Neuronal stem cell (in vitro differentiated cells): Measurements from ENCODE around the gene VCX2.
"Not testable (repeated sequence)": the region's sequence is repeated elsewhere in the genome, so short reads cannot be mapped to it uniquely, and the experiment has no call there.

Experiments used
- DNase-seq: peaks from one replicate; pipeline ENCODE4 v3.0.0-alpha.2; 2013; ENCODE audit warnings: low spot score
- H2AFZ ChIP-seq: one replicate; pipeline ENCODE4 v1.6.1; 2013; ENCODE audit warnings: mild to moderate bottlenecking, low read length, inconsistent platforms
- H2AK5ac ChIP-seq: 2 replicates; pipeline ENCODE4 v1.6.1; 2013; ENCODE audit warnings: low read depth, mild to moderate bottlenecking, inconsistent platforms, low read length, moderate library complexity, mixed read lengths
- H2BK120ac ChIP-seq: 2 replicates; pipeline ENCODE4 v1.6.1; 2013; ENCODE audit warnings: low read depth, mild to moderate bottlenecking, inconsistent platforms, low read length, moderate library complexity, mixed read lengths
- H2BK12ac ChIP-seq: one replicate; pipeline ENCODE4 v1.6.1; 2013; ENCODE audit warnings: low read length, inconsistent platforms
- H2BK15ac ChIP-seq: 2 replicates; pipeline ENCODE4 v1.6.1; 2013; ENCODE audit warnings: mild to moderate bottlenecking, low read length, inconsistent platforms, mixed read lengths
- H2BK5ac ChIP-seq: one replicate; pipeline ENCODE4 v1.6.1; 2013; ENCODE audit warnings: inconsistent platforms, mild to moderate bottlenecking, low read length, moderate library complexity
- H3K14ac ChIP-seq: one replicate; pipeline ENCODE4 v1.6.1; 2013; ENCODE audit warnings: low read length, inconsistent platforms
- H3K18ac ChIP-seq: 2 replicates; pipeline ENCODE4 v1.6.1; 2013; ENCODE audit warnings: low read length, inconsistent platforms
- H3K23ac ChIP-seq: 2 replicates; pipeline ENCODE4 v1.6.1; 2013; ENCODE audit warnings: low read depth, mild to moderate bottlenecking, mixed read lengths, low read length, inconsistent platforms; ENCODE audit not compliant: poor library complexity
- H3K27ac ChIP-seq: replicated peaks from 3 replicates; pipeline ENCODE4 v1.5.1; 2013; ENCODE audit warnings: low read length, inconsistent platforms
- H3K27me3 ChIP-seq, 3 experiments: 2 replicates each; pipeline ENCODE4 v1.6.1; 2013; ENCODE audit warnings: low read length in 3 of 3, mild to moderate bottlenecking in 2 of 3, inconsistent platforms in 1 of 3, low read depth in 1 of 3, mixed read lengths in 1 of 3, moderate library complexity in 1 of 3; ENCODE audit not compliant: control insufficient read depth in 3 of 3, insufficient read depth in 3 of 3
- H3K36me3 ChIP-seq, 2 donors: replicated peaks in 1 of 2; 2 replicates each; pipeline ENCODE4 v1.6.1; 2013; ENCODE audit warnings: low read length in 2 of 2; ENCODE audit not compliant: control insufficient read depth in 2 of 2, insufficient read depth in 2 of 2
- H3K4ac ChIP-seq: 2 replicates; pipeline ENCODE4 v1.6.1; 2013; ENCODE audit warnings: inconsistent platforms, mild to moderate bottlenecking, low read length, moderate library complexity
- H3K4me1 ChIP-seq, 2 donors: 1 replicate in 1 of 2; 2 replicates in 1 of 2; pipeline ENCODE4 v1.6.1; 2013; ENCODE audit warnings: low read length in 2 of 2, low read depth in 1 of 2; ENCODE audit not compliant: control insufficient read depth in 2 of 2, insufficient read depth in 1 of 2
- H3K4me2 ChIP-seq: one replicate; pipeline ENCODE4 v1.6.1; 2013; ENCODE audit warnings: mild to moderate bottlenecking, low read length, inconsistent platforms; ENCODE audit not compliant: insufficient read depth, poor library complexity, severe bottlenecking
- H3K4me3 ChIP-seq, 2 donors: 2 replicates each; pipeline ENCODE4 v1.5.1; 2013; ENCODE audit warnings: low read length in 2 of 2, mild to moderate bottlenecking in 2 of 2, inconsistent platforms in 1 of 2, moderate library complexity in 1 of 2
- H3K79me1 ChIP-seq: one replicate; pipeline ENCODE4 v1.6.1; 2013; ENCODE audit warnings: low read depth, mild to moderate bottlenecking, inconsistent platforms, low read length, moderate library complexity
- H3K9ac ChIP-seq: one replicate; pipeline ENCODE4 v1.6.1; 2013; ENCODE audit warnings: mild to moderate bottlenecking, low read depth, low read length, inconsistent platforms; ENCODE audit not compliant: poor library complexity
- H3K9me3 ChIP-seq, 2 donors: replicated peaks in 1 of 2; 2 replicates each; pipeline versions ENCODE3 to v1.6.1; 2013; ENCODE audit warnings: low read length in 2 of 2, mild to moderate bottlenecking in 2 of 2, inconsistent platforms in 1 of 2, low read depth in 1 of 2, mixed read lengths in 1 of 2, moderate library complexity in 1 of 2; ENCODE audit not compliant: control insufficient read depth in 2 of 2, insufficient read depth in 1 of 2
- H4K8ac ChIP-seq: one replicate; pipeline ENCODE4 v1.6.1; 2013; ENCODE audit warnings: low read depth, mild to moderate bottlenecking, inconsistent platforms, low read length, moderate library complexity
- H4K91ac ChIP-seq: one replicate; pipeline ENCODE4 v1.6.1; 2013; ENCODE audit warnings: low read length, low read depth, mild to moderate bottlenecking, inconsistent platforms; ENCODE audit not compliant: poor library complexity
- WGBS, 2 donors: extraction: QIAGEN DNeasy Blood & Tissue Kit; methylation state at CpG; one replicate each; pipeline ENCODE4 v1.1.7; 2013; ENCODE audit warnings: missing lambda C conversion rate in 2 of 2, mixed read lengths in 1 of 2; ENCODE audit not compliant: insufficient read length in 2 of 2, insufficient replicate concordance in 1 of 2; ENCODE audit errors: extremely low coverage in 2 of 2; 5-methylcytosine and 5-hydroxymethylcytosine counted together

The VCX2 gene

GRCh38 chrX:8154011-8154410 is 17.1 kb downstream of the VCX2 start:
- H2BK12ac ChIP-seq, H3K4me3 ChIP-seq, H4K8ac ChIP-seq, H4K91ac ChIP-seq, H3K4me1 ChIP-seq, H3K27me3 ChIP-seq, H3K9ac ChIP-seq, H3K79me1 ChIP-seq, H2BK120ac ChIP-seq, H2AK5ac ChIP-seq, DNase-seq, H3K4ac ChIP-seq, H3K27ac ChIP-seq, H3K18ac ChIP-seq, H2BK15ac ChIP-seq, H3K14ac ChIP-seq, H3K36me3 ChIP-seq, H3K23ac ChIP-seq, H2AFZ ChIP-seq, H2BK5ac ChIP-seq, H3K4me2 ChIP-seq, H3K9me3 ChIP-seq: not testable (repeated sequence)
- WGBS, 2 donors: no CpG with 5 or more reads among the region's 7 CpGs

GRCh38 chrX:8147226-8147625 is 23.8 kb downstream of the VCX2 start:
- Histone ChIP-seq H4K91ac (no peak overlapping the region), H4K8ac (no peak overlapping the region), H2BK15ac (no peak overlapping the region), H3K18ac (no peak overlapping the region), H3K4ac (no peak overlapping the region), H3K23ac (no peak overlapping the region), H2BK5ac (no peak overlapping the region), H3K14ac (no peak overlapping the region), H2AFZ (no peak overlapping the region), H3K36me3 (no peaks in the 10 kb centered on the region), H3K79me1 (no peaks in the 10 kb centered on the region), H3K27me3 (no peaks in the 10 kb centered on the region), H3K4me2 (no peak overlapping the region), H3K27ac (no peak overlapping the region), H3K4me1 (no peaks in the 10 kb centered on the region), H2BK120ac (no peak overlapping the region), H3K4me3 (no peak overlapping the region), H2BK12ac (no peak overlapping the region), H3K9me3 (peaks cover 0 to 4% of the 10 kb centered on the region in 2 donors), H2AK5ac (no peak overlapping the region), H3K9ac (no peak overlapping the region)
- DNase-seq: peak; percentile 14
- WGBS, 2 donors: no CpG with 5 or more reads among the region's 4 CpGs

DNA sequence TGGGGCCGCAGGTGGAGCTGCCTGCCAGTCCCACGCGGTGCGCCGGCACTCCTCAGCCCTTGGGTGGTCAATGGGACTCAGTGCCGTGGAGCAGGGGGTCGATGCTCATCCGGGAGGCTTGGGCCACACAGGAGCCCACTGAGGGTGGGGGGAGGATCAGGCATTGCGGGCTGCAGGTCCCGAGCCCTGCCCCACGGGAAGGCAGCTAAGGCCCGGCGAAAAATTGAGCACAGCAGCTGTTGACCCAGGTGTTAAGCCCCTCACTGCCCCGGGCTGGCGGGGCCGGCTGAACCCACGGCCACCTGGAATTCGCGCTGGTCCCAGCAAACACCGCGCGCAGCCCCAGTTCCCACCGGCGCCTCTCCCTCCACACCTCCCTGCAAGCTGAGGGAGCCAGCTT is 26.1 kb downstream of the VCX2 start:
- H3K27me3 ChIP-seq: no peaks in the 10 kb centered on the region
- H2BK120ac ChIP-seq: no peak overlapping the region
- H3K18ac ChIP-seq: no peak overlapping the region
- no peak overlapping the region for H2BK12ac ChIP-seq
- no peak overlapping the region for H3K9ac ChIP-seq
- H3K4me1 ChIP-seq: peaks cover 0 to 3% of the 10 kb centered on the region in 2 donors
- H4K8ac ChIP-seq: no peak overlapping the region
- no peak for DNase-seq
- H3K4me3 ChIP-seq: no peak overlapping the region
- H3K36me3 ChIP-seq: no peaks in the 10 kb centered on the region
- H3K27ac ChIP-seq: no peak overlapping the region
- no peak overlapping the region for H2BK5ac ChIP-seq
- H3K9me3 ChIP-seq: peaks cover 0 to 4% of the 10 kb centered on the region in 2 donors
- H3K4me2 ChIP-seq: no peak overlapping the region
- H2AFZ ChIP-seq: no peak overlapping the region
- no peak overlapping the region for H3K4ac ChIP-seq
- no peak overlapping the region for H2BK15ac ChIP-seq
- no CpG with 5 or more reads among the region's 24 CpGs for WGBS, 2 donors
- H4K91ac ChIP-seq: no peak overlapping the region
- no peaks in the 10 kb centered on the region for H3K79me1 ChIP-seq
- H3K23ac ChIP-seq: no peak overlapping the region
- no peak overlapping the region for H2AK5ac ChIP-seq
- no peak overlapping the region for H3K14ac ChIP-seq

DNA sequence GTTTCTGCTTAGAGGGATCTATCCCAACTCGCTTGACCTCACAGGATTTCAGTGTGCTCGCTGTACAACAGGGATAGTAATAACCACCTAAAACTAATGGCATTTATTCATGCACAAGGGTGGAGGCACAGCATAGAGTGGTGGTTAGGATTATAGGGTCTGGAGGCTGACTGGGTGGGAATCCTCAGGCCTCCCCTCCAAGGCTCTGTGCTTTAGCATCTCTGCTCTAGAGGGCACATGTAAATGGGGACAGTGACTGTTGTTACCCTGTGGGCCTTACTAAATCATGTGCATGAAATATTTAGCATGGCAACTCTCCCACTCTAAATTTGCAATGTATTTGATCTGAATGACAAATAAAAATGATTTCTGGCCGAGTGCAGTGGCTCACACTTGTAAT is 29.2 kb downstream of the VCX2 start:
- Histone ChIP-seq H3K4me3 (no peak overlapping the region), H3K9ac (no peak overlapping the region)

More for the DNA sequence above, 29.2 kb downstream of the VCX2 start:
- no peaks in the 10 kb centered on the region for H3K9me3 ChIP-seq
- no peaks in the 10 kb centered on the region for H3K36me3 ChIP-seq
- H3K4me2 ChIP-seq: no peak overlapping the region
- no peak for DNase-seq
- H2BK5ac ChIP-seq: no peak overlapping the region
- H2BK15ac ChIP-seq: no peak overlapping the region
- no peak overlapping the region for H2BK12ac ChIP-seq
- no peak overlapping the region for H3K23ac ChIP-seq
- H2BK120ac ChIP-seq: no peak overlapping the region
- H4K8ac ChIP-seq: no peak overlapping the region
- no peak overlapping the region for H2AK5ac ChIP-seq
- H3K27ac ChIP-seq: no peak overlapping the region
- H3K18ac ChIP-seq: no peak overlapping the region
- WGBS, 2 donors: no CpG with 5 or more reads among the region's 3 CpGs
- H3K79me1 ChIP-seq: no peaks in the 10 kb centered on the region
- peaks cover 0 to 3% of the 10 kb centered on the region in 2 donors for H3K4me1 ChIP-seq
- H3K27me3 ChIP-seq: no peaks in the 10 kb centered on the region
- H2AFZ ChIP-seq: no peak overlapping the region
- no peak overlapping the region for H3K14ac ChIP-seq
- no peak overlapping the region for H3K4ac ChIP-seq
- H4K91ac ChIP-seq: no peak overlapping the region
